ENCODE measurements around the gene TAC4.

GRCh38 chr17:49896222-49896621 is 48.4 kb upstream of the TAC4 start:
- TF ChIP-seq CHD4 (IDR thresholded peaks at IDR 0.05; ENCODE audit: borderline replicate concordance) (no peak), CBX2 (IDR thresholded peaks at IDR 0.05; ENCODE audit: borderline replicate concordance, low read depth) (no peak), CBX8 (IDR thresholded peaks at IDR 0.05) (no peak), RAD21 (conservative IDR thresholded peaks at IDR 0.05 in 1 of 2, IDR thresholded peaks at IDR 0.05 in 1 of 2) (no peak)
- TF ChIP-seq, protein P1, sequence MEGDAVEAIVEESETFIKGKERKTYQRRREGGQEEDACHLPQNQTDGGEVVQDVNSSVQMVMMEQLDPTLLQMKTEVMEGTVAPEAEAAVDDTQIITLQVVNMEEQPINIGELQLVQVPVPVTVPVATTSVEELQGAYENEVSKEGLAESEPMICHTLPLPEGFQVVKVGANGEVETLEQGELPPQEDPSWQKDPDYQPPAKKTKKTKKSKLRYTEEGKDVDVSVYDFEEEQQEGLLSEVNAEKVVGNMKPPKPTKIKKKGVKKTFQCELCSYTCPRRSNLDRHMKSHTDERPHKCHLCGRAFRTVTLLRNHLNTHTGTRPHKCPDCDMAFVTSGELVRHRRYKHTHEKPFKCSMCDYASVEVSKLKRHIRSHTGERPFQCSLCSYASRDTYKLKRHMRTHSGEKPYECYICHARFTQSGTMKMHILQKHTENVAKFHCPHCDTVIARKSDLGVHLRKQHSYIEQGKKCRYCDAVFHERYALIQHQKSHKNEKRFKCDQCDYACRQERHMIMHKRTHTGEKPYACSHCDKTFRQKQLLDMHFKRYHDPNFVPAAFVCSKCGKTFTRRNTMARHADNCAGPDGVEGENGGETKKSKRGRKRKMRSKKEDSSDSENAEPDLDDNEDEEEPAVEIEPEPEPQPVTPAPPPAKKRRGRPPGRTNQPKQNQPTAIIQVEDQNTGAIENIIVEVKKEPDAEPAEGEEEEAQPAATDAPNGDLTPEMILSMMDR (IDR thresholded peaks at IDR 0.05) = no peak
- TF ChIP-seq, protein P2, sequence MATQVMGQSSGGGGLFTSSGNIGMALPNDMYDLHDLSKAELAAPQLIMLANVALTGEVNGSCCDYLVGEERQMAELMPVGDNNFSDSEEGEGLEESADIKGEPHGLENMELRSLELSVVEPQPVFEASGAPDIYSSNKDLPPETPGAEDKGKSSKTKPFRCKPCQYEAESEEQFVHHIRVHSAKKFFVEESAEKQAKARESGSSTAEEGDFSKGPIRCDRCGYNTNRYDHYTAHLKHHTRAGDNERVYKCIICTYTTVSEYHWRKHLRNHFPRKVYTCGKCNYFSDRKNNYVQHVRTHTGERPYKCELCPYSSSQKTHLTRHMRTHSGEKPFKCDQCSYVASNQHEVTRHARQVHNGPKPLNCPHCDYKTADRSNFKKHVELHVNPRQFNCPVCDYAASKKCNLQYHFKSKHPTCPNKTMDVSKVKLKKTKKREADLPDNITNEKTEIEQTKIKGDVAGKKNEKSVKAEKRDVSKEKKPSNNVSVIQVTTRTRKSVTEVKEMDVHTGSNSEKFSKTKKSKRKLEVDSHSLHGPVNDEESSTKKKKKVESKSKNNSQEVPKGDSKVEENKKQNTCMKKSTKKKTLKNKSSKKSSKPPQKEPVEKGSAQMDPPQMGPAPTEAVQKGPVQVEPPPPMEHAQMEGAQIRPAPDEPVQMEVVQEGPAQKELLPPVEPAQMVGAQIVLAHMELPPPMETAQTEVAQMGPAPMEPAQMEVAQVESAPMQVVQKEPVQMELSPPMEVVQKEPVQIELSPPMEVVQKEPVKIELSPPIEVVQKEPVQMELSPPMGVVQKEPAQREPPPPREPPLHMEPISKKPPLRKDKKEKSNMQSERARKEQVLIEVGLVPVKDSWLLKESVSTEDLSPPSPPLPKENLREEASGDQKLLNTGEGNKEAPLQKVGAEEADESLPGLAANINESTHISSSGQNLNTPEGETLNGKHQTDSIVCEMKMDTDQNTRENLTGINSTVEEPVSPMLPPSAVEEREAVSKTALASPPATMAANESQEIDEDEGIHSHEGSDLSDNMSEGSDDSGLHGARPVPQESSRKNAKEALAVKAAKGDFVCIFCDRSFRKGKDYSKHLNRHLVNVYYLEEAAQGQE (IDR thresholded peaks at IDR 0.05) = no peak
